SKM-1 treated with dmso at 0.1 percent for 144 hours (cell line): Measurements from ENCODE around the gene RP2.

ENCODE experiments used
- DNase-seq: peaks from one replicate; lab custom pipeline; 2025; ENCODE audit not compliant: unreplicated experiment; lab: John Stamatoyannopoulos, UW

Gene RP2

GRCh38 chrX:46836701-46837557, at the start of gene RP2:
TSS of gene RP2 (plus strand) at chrX:46837043. CDS start at chrX:46837101, 58 bp downstream.
- peak; percentile 91 for DNase-seq

- no peak for DNase-seq
These were observed 47.9 kb upstream of the RP2 start for GRCh38 chrX:46788902-46789301.

GRCh38 chrX:46791927-46792809, 44.7 kb upstream of the RP2 start:
- DNase-seq, result peak; percentile 45

GRCh38 chrX:46792810-46793188, 44.0 kb upstream of the RP2 start:
- DNase-seq, result no peak

GRCh38 chrX:46793386-46794143, 43.3 kb upstream of the RP2 start:
- no peak for DNase-seq

- peak; percentile 42 for DNase-seq
These were observed 40.2 kb upstream of the RP2 start for GRCh38 chrX:46796574-46797191.

GRCh38 chrX:46803140-46803539, 33.7 kb upstream of the RP2 start:
- DNase-seq, result no peak

- DNase-seq, result no peak
These were observed 31.6 kb upstream of the RP2 start for GRCh38 chrX:46805270-46805669.

- DNase-seq, result no peak
These were observed 25.7 kb upstream of the RP2 start for GRCh38 chrX:46811121-46811520.

GRCh38 chrX:46812445-46812844, 24.4 kb upstream of the RP2 start:
- no peak for DNase-seq

- no peak for DNase-seq
These were observed 21.9 kb upstream of the RP2 start for GRCh38 chrX:46814966-46815365.

GRCh38 chrX:46819136-46819535, 17.7 kb upstream of the RP2 start:
- DNase-seq, result no peak

- DNase-seq, result no peak
These were observed 16.3 kb upstream of the RP2 start for GRCh38 chrX:46820391-46821100.

- DNase-seq, result no peak
These were observed 13.4 kb upstream of the RP2 start for GRCh38 chrX:46823481-46823880.

GRCh38 chrX:46831765-46832327, 5.0 kb upstream of the RP2 start:
- no peak for DNase-seq

GRCh38 chrX:46837558-46838485, 979 bp downstream of the RP2 start:
- peak; percentile 51 for DNase-seq

- no peak for DNase-seq
These were observed 1.6 kb downstream of the RP2 start for GRCh38 chrX:46838486-46838870.

- no peak for DNase-seq
These were observed 2.2 kb downstream of the RP2 start for GRCh38 chrX:46838974-46839480.

GRCh38 chrX:46840946-46841345, 4.1 kb downstream of the RP2 start:
- DNase-seq, result no peak
